ENCODE results near the gene STARD5. TPM values are rescaled to one million over a fixed set of nuclear protein-coding genes. Genes with fewer than 3 reads are reported as not detected.

The STARD5 gene
- total and polyA plus RNA-seq, 9 of the 15 experiments (the other 6 are each of a cell fraction or from before 2014, with no cell fraction given) = 1.7 to 5.7 (median 2.2) TPM

DNA sequence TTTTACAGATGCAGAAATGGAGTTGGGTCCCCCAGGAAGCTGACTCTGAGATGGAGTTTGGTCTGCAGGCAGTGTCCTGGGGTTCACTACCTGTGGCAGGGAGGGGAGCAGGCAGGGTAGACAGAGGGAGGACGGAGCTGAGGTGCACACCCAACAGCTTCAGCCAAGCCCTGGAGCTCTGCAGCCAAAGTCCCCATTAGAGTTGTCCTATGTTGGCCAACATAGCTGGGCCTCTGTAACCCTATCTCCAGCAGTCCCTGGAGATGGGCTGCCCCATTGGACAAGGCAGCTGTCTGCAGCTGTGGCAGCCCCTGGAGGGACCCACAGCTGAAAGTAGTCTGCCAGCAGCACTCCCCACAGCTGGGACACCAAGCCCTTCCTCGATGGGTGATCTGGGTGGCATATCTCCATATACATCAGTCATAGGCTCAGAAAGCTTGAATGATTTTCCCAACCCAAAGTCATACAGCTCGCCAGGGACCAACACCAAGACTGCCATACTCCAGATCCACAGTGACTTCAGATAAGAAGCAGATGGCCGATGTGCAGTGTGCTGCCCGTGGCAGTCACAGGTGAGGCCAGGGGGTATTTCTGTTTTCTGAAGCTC is 31.9 kb downstream of the STARD5 start (continued):
- TF ChIP-seq, protein P1, sequence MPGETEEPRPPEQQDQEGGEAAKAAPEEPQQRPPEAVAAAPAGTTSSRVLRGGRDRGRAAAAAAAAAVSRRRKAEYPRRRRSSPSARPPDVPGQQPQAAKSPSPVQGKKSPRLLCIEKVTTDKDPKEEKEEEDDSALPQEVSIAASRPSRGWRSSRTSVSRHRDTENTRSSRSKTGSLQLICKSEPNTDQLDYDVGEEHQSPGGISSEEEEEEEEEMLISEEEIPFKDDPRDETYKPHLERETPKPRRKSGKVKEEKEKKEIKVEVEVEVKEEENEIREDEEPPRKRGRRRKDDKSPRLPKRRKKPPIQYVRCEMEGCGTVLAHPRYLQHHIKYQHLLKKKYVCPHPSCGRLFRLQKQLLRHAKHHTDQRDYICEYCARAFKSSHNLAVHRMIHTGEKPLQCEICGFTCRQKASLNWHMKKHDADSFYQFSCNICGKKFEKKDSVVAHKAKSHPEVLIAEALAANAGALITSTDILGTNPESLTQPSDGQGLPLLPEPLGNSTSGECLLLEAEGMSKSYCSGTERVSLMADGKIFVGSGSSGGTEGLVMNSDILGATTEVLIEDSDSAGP (CRISPR knock-in tag; IDR thresholded peaks at IDR 0.05) = no peak
- TF ChIP-seq, protein P2, sequence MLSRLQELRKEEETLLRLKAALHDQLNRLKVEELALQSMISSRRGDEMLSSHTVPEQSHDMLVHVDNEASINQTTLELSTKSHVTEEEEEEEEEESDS (CRISPR knock-in tag; IDR thresholded peaks at IDR 0.05) = no peak
- TF ChIP-seq, protein P3, sequence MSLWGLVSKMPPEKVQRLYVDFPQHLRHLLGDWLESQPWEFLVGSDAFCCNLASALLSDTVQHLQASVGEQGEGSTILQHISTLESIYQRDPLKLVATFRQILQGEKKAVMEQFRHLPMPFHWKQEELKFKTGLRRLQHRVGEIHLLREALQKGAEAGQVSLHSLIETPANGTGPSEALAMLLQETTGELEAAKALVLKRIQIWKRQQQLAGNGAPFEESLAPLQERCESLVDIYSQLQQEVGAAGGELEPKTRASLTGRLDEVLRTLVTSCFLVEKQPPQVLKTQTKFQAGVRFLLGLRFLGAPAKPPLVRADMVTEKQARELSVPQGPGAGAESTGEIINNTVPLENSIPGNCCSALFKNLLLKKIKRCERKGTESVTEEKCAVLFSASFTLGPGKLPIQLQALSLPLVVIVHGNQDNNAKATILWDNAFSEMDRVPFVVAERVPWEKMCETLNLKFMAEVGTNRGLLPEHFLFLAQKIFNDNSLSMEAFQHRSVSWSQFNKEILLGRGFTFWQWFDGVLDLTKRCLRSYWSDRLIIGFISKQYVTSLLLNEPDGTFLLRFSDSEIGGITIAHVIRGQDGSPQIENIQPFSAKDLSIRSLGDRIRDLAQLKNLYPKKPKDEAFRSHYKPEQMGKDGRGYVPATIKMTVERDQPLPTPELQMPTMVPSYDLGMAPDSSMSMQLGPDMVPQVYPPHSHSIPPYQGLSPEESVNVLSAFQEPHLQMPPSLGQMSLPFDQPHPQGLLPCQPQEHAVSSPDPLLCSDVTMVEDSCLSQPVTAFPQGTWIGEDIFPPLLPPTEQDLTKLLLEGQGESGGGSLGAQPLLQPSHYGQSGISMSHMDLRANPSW (CRISPR knock-in tag; IDR thresholded peaks at IDR 0.05) = no peak
- TF ChIP-seq, protein P4, sequence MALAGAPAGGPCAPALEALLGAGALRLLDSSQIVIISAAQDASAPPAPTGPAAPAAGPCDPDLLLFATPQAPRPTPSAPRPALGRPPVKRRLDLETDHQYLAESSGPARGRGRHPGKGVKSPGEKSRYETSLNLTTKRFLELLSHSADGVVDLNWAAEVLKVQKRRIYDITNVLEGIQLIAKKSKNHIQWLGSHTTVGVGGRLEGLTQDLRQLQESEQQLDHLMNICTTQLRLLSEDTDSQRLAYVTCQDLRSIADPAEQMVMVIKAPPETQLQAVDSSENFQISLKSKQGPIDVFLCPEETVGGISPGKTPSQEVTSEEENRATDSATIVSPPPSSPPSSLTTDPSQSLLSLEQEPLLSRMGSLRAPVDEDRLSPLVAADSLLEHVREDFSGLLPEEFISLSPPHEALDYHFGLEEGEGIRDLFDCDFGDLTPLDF (CRISPR knock-in tag; IDR thresholded peaks at IDR 0.05) = no peak
